HG03432 (cell line): ENCODE results near the gene MITD1.
"Not testable (repeated sequence)": the region's sequence is repeated elsewhere in the genome, so short reads cannot be mapped to it uniquely, and the experiment has no call there.

Experiments
- ATAC-seq: cut with Tn5 transposase; IDR thresholded peaks from one replicate; pipeline ENCODE4 v1.9.1; 2021; ENCODE audit warnings: mild to moderate bottlenecking, moderate library complexity; ENCODE audit not compliant: unreplicated experiment

Gene MITD1

GRCh38 chr2:99180755-99181623, at the start of gene MITD1, which contains the start of gene MRPL30:
TSS of gene MITD1 (minus strand) at chr2:99181058. CDS start at chr2:99180981, 77 bp downstream.
TSS of gene MRPL30 (plus strand) at chr2:99181184. CDS start at chr2:99186204, 5,020 bp downstream.
- peak; percentile 95 for ATAC-seq

- ATAC-seq: no peak
These were observed 37.2 kb upstream of the MITD1 start for GRCh38 chr2:99217929-99218501.

- no peak for ATAC-seq
These were observed 35.2 kb upstream of the MITD1 start for GRCh38 chr2:99216096-99216495.

- no peak for ATAC-seq
These were observed 24.6 kb upstream of the MITD1 start for GRCh38 chr2:99205491-99205890.

GRCh38 chr2:99201959-99202678, 21.3 kb upstream of the MITD1 start:
- ATAC-seq: no peak

GRCh38 chr2:99200076-99200800, 19.4 kb upstream of the MITD1 start:
- no peak for ATAC-seq

- no peak for ATAC-seq
These were observed 17.4 kb upstream of the MITD1 start for GRCh38 chr2:99198103-99198841.

- ATAC-seq: not testable (repeated sequence)
These were observed 11.5 kb upstream of the MITD1 start for GRCh38 chr2:99192364-99192763.

GRCh38 chr2:99190548-99190947, 9.7 kb upstream of the MITD1 start:
- no peak for ATAC-seq

GRCh38 chr2:99188357-99188756, 7.5 kb upstream of the MITD1 start:
- ATAC-seq: no peak

- ATAC-seq: no peak
These were observed 6.2 kb upstream of the MITD1 start for GRCh38 chr2:99187011-99187410.

GRCh38 chr2:99184811-99185210, 4.0 kb upstream of the MITD1 start:
- ATAC-seq: no peak

GRCh38 chr2:99183025-99183424, 2.2 kb upstream of the MITD1 start:
- no peak for ATAC-seq

- no peak for ATAC-seq
These were observed 754 bp upstream of the MITD1 start for GRCh38 chr2:99181624-99182000.

GRCh38 chr2:99171377-99172140, 9.3 kb downstream of the MITD1 start:
- ATAC-seq: no peak

GRCh38 chr2:99169534-99169933, 11.3 kb downstream of the MITD1 start:
- no peak for ATAC-seq

- no peak for ATAC-seq
These were observed 14.6 kb downstream of the MITD1 start for GRCh38 chr2:99166218-99166617.

GRCh38 chr2:99159594-99159993, 21.3 kb downstream of the MITD1 start:
- ATAC-seq: no peak

GRCh38 chr2:99158599-99158998, 22.3 kb downstream of the MITD1 start:
- no peak for ATAC-seq

GRCh38 chr2:99156891-99157290, 24.0 kb downstream of the MITD1 start:
- ATAC-seq: no peak
